ENCODE data around the gene WDR3. TPM values are rescaled to one million over a fixed set of nuclear protein-coding genes. Genes with fewer than 3 reads are reported as not detected.

The WDR3 gene
- total and polyA plus RNA-seq, 10 of the 15 experiments (the other 5 are each of a cell fraction or from before 2014, with no cell fraction given) = 24.0 to 66.5 (median 42.9) TPM

DNA sequence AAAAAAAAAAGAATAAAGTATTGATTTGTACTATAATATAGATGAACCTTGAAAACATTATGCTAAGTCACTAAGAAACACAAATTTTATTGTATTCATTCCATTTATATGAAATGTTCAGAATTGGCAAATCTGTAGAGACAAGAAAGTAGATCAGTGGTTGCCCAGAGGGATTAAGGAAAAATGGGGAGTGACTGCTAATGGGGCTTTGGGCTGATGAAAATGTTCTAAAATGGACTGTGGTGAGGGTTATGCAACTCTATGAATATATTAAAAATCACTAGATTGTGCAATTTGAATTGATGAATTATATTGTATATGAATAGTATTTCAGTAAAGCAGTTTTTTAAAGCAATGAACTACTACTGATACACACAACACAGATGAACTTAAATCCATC, 10.2 kb upstream of the WDR3 start:
- POLR2A ChIA-PET = no interaction called here

DNA sequence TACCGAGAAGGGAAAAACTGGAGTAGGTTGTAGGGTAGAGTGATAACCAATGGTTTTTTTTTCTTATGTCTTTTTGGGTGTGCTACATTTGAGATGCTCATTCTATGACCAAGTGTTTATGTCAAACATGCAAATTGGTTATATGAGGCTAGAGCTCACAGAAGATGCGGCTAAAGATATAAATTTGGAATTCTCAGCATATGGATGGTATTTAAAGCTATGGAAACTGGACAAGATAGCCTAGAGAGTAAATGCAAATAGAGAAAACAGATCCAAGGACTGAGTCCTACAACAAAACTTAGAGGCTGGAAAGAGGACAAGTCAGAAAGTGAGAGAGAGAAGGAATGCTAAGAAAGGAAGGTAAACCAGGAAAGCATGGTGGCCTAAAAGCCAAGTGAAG, 7.5 kb upstream of the WDR3 start:
- Histone ChIP-seq H2AFZ (ENCODE audit: control insufficient read depth, low read depth, low read length) (no peak overlapping the region), H3K9me3 (replicated peaks; ENCODE audit: control insufficient read depth, insufficient read depth, low read length) (no peaks in the 10 kb centered on the region), H3K4me2 (ENCODE audit: control insufficient read depth, insufficient read depth) (no peak overlapping the region), H3K9ac (ENCODE audit: control insufficient read depth, insufficient read depth, low read length) (no peak overlapping the region), H3K4me1 (ENCODE audit: control insufficient read depth, insufficient read depth, low read length) (no peaks in the 10 kb centered on the region), H4K20me1 (ENCODE audit: control insufficient read depth, insufficient read depth) (no peaks in the 10 kb centered on the region), H3K27ac (ENCODE audit: control insufficient read depth, insufficient read depth) (no peak overlapping the region), H3K79me2 (ENCODE audit: control insufficient read depth, insufficient read depth, low read length) (peaks cover 2% of the 10 kb centered on the region), H3K4me3 (no peak overlapping the region), H3K27me3 (replicated peaks in 1 of 2; ENCODE audit: control insufficient read depth in 2 of 2, insufficient read depth in 2 of 2, low read length in 1 of 2) (no peaks in the 10 kb centered on the region), H3K36me3 (ENCODE audit: control insufficient read depth in 2 of 2, insufficient read depth in 2 of 2, low read length in 1 of 2) (no peaks in the 10 kb centered on the region)
- no peak for DNase-seq (ENCODE audit: low read depth, low spot score)
- TF ChIP-seq, protein P1, sequence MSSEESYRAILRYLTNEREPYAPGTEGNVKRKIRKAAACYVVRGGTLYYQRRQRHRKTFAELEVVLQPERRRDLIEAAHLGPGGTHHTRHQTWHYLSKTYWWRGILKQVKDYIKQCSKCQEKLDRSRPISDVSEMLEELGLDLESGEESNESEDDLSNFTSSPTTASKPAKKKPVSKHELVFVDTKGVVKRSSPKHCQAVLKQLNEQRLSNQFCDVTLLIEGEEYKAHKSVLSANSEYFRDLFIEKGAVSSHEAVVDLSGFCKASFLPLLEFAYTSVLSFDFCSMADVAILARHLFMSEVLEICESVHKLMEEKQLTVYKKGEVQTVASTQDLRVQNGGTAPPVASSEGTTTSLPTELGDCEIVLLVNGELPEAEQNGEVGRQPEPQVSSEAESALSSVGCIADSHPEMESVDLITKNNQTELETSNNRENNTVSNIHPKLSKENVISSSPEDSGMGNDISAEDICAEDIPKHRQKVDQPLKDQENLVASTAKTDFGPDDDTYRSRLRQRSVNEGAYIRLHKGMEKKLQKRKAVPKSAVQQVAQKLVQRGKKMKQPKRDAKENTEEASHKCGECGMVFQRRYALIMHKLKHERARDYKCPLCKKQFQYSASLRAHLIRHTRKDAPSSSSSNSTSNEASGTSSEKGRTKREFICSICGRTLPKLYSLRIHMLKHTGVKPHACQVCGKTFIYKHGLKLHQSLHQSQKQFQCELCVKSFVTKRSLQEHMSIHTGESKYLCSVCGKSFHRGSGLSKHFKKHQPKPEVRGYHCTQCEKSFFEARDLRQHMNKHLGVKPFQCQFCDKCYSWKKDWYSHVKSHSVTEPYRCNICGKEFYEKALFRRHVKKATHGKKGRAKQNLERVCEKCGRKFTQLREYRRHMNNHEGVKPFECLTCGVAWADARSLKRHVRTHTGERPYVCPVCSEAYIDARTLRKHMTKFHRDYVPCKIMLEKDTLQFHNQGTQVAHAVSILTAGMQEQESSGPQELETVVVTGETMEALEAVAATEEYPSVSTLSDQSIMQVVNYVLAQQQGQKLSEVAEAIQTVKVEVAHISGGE (CRISPR knock-in tag; IDR thresholded peaks at IDR 0.05) = no peak
- no peak for TF ChIP-seq STAT1 (conservative IDR thresholded peaks at IDR 0.05)
- TF ChIP-seq MTA2 (IDR thresholded peaks at IDR 0.05; ENCODE audit: low read depth) = no peak
- TF ChIP-seq GABPA (IDR thresholded peaks at IDR 0.05; ENCODE audit: low read depth) = no peak
- no peak for TF ChIP-seq SIN3A (IDR thresholded peaks at IDR 0.05; ENCODE audit: low read depth, low read length)
- 97% methylated on average over 2 of the region's 2 CpGs for WGBS (ENCODE audit: insufficient coverage, insufficient replicate concordance, low lambda C conversion rate, missing lambda C conversion rate)
- ChIA-PET RAD21 (ENCODE audit: unreplicated experiment) (no interaction called here), POLR2A (no interaction called here), SMC1A (ENCODE audit: uncharacterized antibody, unreplicated experiment) (no interaction called here), CTCF (interaction anchor here (0.7 kb wide), 1 partner anchor 26 kb away, joined by 3 read pairs; no protein-coding TSS in a partner anchor)
- in situ Hi-C loops (cut with MboI) (no loop called here), intact Hi-C loops (cut with micrococcal nuclease; ENCODE audit: unreplicated experiment) (no loop called here)
- no TSS peak for BruUV-seq (replicated peaks)
- ATAC-seq = no peak
- no peak for FAIRE-seq

More for the DNA sequence above, 10.2 kb upstream of the WDR3 start:
- Histone ChIP-seq H3K36me3 (ENCODE audit: control insufficient read depth in 2 of 2, insufficient read depth in 2 of 2, low read length in 1 of 2) (no peaks in the 10 kb centered on the region; a peak in 1 of 4 replicates), H2AFZ (ENCODE audit: control insufficient read depth, low read depth, low read length) (no peak overlapping the region), H3K4me2 (ENCODE audit: control insufficient read depth, insufficient read depth) (no peak overlapping the region), H3K4me1 (ENCODE audit: control insufficient read depth, insufficient read depth, low read length) (no peaks in the 10 kb centered on the region), H4K20me1 (ENCODE audit: control insufficient read depth, insufficient read depth) (no peaks in the 10 kb centered on the region), H3K27me3 (replicated peaks in 1 of 2; ENCODE audit: control insufficient read depth in 2 of 2, insufficient read depth in 2 of 2, low read length in 1 of 2) (no peaks in the 10 kb centered on the region), H3K9ac (ENCODE audit: control insufficient read depth, insufficient read depth, low read length) (no peak overlapping the region), H3K79me2 (ENCODE audit: control insufficient read depth, insufficient read depth, low read length) (no peaks in the 10 kb centered on the region; the same call in 1 of the 2 replicates), H3K9me3 (replicated peaks; ENCODE audit: control insufficient read depth, insufficient read depth, low read length) (no peaks in the 10 kb centered on the region), H3K4me3 (no peak overlapping the region), H3K27ac (ENCODE audit: control insufficient read depth, insufficient read depth) (no peak overlapping the region)
- no peak for ATAC-seq
- intact Hi-C loops (cut with micrococcal nuclease; ENCODE audit: unreplicated experiment) = no loop called here
- SMC1A ChIA-PET (ENCODE audit: uncharacterized antibody, unreplicated experiment) = interaction anchor here (1.0 kb wide), 1 partner anchor 9 kb away, joined by 5 read pairs; no protein-coding TSS in a partner anchor
- no peak for DNase-seq (ENCODE audit: low read depth, low spot score)
- in situ Hi-C loops (cut with MboI) = no loop called here
- FAIRE-seq = no peak
- CTCF ChIA-PET = no interaction called here
- RAD21 ChIA-PET (ENCODE audit: unreplicated experiment) = no interaction called here
- BruUV-seq (replicated peaks) = no TSS peak
- TF ChIP-seq NR2F1 (conservative IDR thresholded peaks at IDR 0.05) (no peak), ESRRA (IDR thresholded peaks at IDR 0.05; ENCODE audit: low read length) (no peak), HDAC6 (IDR thresholded peaks at IDR 0.05; ENCODE audit: unreplicated experiment) (no peak), TAF1 (IDR thresholded peaks at IDR 0.05; ENCODE audit: borderline replicate concordance, low read depth, low read length) (no peak), SMARCA5 (IDR thresholded peaks at IDR 0.05) (no peak), MXI1 (IDR thresholded peaks at IDR 0.05; ENCODE audit: low read depth, low read length) (no peak), CHD1 (IDR thresholded peaks at IDR 0.05; ENCODE audit: low read depth, low read length) (no peak), ZNF384 (IDR thresholded peaks at IDR 0.05; ENCODE audit: borderline replicate concordance, low read depth, low read length) (no peak), ZBED1 (IDR thresholded peaks at IDR 0.05; ENCODE audit: borderline replicate concordance) (no peak)
- TF ChIP-seq, protein P2, sequence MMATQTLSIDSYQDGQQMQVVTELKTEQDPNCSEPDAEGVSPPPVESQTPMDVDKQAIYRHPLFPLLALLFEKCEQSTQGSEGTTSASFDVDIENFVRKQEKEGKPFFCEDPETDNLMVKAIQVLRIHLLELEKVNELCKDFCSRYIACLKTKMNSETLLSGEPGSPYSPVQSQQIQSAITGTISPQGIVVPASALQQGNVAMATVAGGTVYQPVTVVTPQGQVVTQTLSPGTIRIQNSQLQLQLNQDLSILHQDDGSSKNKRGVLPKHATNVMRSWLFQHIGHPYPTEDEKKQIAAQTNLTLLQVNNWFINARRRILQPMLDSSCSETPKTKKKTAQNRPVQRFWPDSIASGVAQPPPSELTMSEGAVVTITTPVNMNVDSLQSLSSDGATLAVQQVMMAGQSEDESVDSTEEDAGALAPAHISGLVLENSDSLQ (IDR thresholded peaks at IDR 0.05) = no peak
